SW 1271 (cell line): ENCODE results near the gene ZDHHC3.

Experiments used
- DNase-seq, 2 experiments: peaks; one replicate each; lab custom pipeline; 2025; lab: John Stamatoyannopoulos, UW

ZDHHC3 gene

GRCh38 chr3:44976002-44976815 is at the start of gene ZDHHC3, which contains the start of gene EXOSC7:
ZDHHC3 (minus strand) TSS chr3:44976174; CDS start chr3:44959436, 16,738 bp downstream.
EXOSC7 (plus strand) TSS chr3:44976244; CDS start chr3:44976278, 34 bp downstream.
- peak; percentile 39 to 67 for DNase-seq

DNA sequence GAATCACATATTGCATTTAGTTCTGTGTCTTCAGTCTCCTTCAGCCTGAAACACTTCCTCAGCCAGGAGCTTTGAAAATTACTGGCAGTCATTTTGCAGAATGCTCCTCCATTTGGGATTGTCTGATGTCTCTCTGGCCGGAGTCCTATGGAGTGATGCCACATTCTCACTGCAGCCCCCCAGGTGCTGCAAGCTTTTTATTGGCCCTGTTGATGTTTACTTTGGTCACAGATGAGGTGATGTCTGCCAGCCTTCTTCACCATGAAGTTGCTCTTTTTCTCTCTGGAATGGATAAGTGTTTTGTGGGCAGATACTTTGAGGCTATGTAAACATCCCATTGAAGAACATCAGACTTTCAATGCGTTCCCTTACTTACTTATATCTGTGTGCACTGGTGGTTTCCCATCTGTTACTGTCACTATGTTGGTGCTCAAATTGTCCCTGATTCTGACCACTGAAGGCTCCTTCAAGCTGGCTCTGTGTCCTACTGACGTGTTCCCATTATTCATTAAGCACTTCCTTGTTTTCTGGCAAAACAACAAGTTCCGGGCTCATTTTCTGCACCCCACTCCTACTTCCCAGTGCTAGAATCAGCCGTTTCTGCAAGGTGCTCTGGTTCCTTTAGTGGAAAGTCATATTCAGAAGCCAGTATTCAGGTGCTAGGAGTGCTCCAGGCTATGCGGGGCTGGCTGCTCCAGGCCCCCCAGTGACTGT is 48.7 kb upstream of the ZDHHC3 start:
- no peak for DNase-seq

- DNase-seq = no peak
These were observed 47.7 kb upstream of the ZDHHC3 start for GRCh38 chr3:45023675-45024074.

- no peak for DNase-seq
These were observed 45.7 kb upstream of the ZDHHC3 start for GRCh38 chr3:45021524-45022297.

DNA sequence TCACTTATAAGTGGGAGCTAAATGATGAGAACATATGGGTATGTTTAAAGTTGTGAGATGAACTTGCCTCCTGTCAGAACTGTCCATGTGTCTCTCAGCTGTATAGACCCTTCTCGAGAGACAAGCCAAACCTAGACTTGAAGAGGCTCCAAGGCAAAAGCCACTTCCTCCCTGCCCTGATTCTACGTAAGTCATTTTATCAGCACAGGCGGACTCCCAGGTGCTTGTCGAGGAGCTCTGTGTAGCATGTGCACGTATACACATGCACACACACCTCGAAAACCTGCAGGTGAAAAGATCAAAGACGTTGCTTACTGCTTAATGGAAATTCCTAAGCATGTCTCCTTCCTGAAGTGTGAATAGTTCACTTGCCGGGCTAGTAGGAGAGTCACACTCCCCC is 44.6 kb upstream of the ZDHHC3 start:
- no peak for DNase-seq

GRCh38 chr3:45017821-45018220 is 41.8 kb upstream of the ZDHHC3 start:
- DNase-seq = no peak

GRCh38 chr3:45016916-45017315 is 40.9 kb upstream of the ZDHHC3 start:
- DNase-seq = no peak

DNA sequence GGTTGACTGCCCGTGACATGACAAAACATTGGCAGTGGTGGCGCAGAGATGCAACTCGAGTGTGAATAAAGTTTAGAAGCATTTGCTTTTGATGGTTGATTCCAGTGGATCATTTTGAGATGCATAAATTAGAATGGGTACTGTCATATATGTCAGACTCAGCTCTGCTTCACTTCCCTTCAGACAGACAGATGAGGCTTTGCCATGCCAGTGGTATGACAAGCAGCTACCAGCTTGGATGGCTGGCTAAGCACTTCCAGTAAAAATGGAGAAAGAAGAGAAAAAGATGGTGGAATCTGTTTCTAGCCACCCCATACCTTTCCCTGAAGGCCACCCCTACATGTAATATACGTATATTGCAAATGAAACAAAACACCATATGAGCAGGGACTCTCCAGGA is 36.6 kb upstream of the ZDHHC3 start:
- DNase-seq = no peak

GRCh38 chr3:45011756-45012508 is 36.0 kb upstream of the ZDHHC3 start:
- DNase-seq = no peak

DNA sequence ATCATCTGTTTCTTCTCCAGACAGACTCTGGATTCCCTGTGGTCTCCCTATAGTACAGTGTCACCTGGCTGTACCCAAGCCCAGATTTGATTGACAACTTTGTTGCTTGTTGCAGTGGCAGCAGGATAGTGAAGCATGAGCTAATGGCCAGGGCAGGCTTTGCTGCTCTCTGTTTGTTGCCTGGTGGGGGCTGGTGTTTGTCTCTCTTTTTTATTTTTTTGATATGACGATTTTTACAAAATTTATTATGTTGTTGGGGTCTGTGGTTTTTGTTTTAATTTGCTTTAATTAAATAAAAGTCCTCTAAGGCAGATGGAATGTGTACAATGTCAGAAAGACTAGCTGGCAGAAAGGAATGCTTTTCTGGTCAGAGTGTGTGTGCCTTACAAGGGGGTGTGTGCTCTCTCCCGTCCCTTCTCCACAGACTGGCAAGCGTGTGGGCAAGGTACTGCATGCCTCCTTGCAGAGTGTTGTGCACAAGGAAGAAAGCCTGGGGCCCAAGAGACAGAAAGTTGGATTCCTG is 34.9 kb upstream of the ZDHHC3 start:
- DNase-seq = no peak

- no peak for DNase-seq
These were observed 33.9 kb upstream of the ZDHHC3 start for GRCh38 chr3:45009868-45010267.

DNA sequence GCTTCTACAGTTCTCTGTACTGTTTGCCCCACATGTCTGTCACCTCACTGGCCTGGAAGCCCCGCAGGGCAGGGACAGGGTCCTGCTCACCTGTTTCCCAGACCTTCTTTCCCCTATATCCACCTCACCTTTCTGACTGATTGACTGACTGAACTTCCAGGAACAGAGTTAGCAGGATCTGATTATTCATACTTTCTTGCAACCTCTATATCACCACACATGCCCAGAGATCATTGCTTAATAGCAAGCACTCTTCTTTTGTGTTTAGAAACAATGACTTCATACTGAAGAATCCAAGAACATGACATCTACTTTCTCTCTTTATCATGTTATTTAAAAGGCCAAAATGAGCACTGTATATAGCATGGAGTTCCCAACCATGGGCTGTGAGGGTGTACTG is 32.1 kb upstream of the ZDHHC3 start:
- no peak for DNase-seq

GRCh38 chr3:45007091-45007490 is 31.1 kb upstream of the ZDHHC3 start:
- no peak for DNase-seq

DNA sequence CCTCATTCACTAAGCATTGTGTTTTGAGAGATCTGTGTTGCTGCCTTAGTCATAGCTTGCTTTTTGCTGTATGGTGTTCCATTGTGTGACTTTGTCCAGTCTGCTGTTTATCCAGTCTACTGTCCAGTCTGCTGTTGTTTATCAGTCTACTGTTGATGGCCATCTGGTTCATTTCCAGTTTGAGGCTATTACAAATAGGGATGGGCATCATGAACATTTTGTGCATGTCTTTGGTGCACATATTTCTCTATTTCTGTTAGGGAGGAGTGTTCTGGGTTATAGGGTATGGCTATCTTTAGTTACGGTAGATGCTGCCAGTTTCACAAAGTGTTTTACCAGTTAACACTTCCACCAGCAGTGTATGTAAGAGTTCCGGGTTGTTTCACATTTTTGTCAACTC is 27.9 kb upstream of the ZDHHC3 start:
- DNase-seq = no peak

- DNase-seq = no peak
These were observed 27.4 kb upstream of the ZDHHC3 start for GRCh38 chr3:45003406-45003805.

DNA sequence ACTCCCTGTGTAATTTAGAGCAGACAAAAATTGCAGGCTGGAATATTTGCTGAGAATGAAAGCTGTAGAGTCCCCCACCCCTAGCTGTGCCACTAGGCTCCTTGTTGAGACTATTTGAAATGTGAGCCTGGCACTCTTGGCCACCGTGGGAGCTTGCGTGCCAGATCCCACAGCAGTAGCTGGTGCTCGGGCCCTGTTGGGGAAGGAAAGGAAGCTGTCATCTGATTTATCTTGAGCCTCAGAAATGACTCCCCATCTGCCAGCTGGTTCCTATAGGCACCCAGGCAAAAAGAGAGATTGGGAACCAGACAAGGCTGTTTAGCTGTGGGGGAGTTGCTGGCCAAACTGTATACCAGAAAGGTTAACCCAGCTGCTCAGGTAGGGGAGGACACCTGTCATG is 26.7 kb upstream of the ZDHHC3 start:
- no peak for DNase-seq

DNA sequence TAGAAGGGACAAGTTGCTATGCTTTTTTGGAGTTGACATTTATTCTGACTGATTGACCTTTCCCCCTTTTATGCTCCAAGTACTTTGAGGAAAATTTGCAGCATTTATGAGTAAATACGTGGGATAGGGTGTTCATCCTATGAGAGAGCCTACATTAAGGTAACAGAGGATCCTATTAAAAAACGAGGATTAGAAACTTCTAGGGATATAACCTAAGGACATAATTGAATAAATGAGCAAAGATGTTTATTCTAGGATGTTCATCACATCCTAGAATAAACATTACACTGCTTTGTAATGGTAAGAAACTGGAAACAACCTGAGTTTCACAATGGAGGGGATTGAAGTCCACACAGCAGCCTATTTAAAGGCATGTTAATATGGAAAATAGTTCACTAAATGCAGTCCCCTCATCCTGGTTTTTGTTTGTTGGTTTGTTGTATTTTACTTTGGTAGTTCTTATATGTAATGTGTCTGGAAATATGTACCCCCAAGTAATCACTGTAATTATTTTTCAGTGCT is 26.2 kb upstream of the ZDHHC3 start:
- no peak for DNase-seq

DNA sequence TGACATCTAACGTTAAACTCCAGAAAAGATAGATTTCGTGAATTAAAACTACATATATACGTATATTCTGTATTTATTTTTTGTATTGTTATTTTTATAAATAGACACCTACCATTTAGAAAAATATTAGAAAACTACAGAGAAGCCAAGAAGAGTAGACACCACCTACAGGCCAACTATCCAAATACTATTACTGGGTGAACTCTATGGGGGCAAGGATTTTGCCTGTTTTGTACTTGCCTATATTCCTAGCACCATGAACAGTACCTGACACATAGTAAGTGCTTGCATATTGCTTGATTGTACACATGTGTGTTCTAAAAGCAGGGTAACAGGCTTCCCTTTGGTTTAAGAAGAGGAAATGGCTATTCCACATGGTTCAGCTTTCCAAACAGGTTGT is 25.8 kb upstream of the ZDHHC3 start:
- DNase-seq = no peak

DNA sequence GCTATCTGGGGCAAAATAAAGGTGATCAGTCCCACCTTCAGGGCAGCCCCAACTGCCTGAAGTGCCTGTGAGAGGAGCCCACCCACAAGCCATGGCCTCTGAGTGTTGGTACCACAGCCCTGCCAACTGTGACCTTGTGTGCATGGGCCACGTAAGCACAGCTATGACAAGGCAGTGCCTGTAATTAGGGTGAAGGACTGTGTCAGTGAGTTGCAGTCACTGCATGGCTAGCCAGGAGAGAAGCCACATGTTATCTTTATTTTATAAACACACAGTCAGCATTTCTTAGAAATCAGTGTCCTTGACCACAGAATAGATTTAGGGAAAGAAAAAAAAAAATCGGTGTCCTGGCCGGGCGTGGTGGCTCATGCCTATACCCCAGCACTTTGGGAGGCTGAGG is 24.8 kb upstream of the ZDHHC3 start:
- no peak for DNase-seq

- no peak for DNase-seq
These were observed 23.8 kb upstream of the ZDHHC3 start for GRCh38 chr3:44999782-45000181.

DNA sequence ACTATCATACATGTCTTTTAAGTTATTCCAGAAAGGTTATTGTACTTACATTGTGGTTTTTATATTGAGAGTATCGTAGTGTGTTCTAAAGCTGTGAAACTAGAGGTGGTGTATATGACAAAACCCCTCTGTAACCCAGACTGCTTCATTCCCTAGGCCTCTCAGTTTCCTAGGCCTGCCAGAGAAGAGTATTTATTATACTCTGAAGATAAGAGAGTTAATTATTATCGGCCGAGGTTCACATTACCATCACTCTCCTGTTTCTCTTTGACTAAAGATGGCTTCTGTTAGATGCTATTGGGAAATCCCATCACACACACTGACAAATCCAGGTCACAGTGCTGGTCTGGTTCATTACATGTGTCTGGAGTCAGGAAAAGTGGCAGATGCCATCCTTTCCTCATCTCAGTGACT is 20.6 kb upstream of the ZDHHC3 start:
- no peak for DNase-seq
